Esophagus muscularis mucosa (tissue), 3 donors: ENCODE data around the gene CDH22.

ENCODE experiments used
- POLR2AphosphoS5 ChIP-seq, 2 donors: sonication (generic); formaldehyde crosslinking; IDR thresholded peaks; one replicate each; pipeline ENCODE4 v1.6.1; 2017; ENCODE audit warnings: antibody characterized with exemption in 2 of 2
- TF ChIP-seq, protein P1 (sequence below), 3 experiments: fragments of 200-600 bp in 2 of 3; fragments of 450-650 bp in 1 of 3; sonication (generic) in 2 of 3; IDR thresholded peaks; one replicate each; pipeline ENCODE4 v1.5.1; 2017 to 2019; ENCODE audit warnings: antibody characterized with exemption in 3 of 3, mild to moderate bottlenecking in 2 of 3, moderate library complexity in 1 of 3

DNA sequence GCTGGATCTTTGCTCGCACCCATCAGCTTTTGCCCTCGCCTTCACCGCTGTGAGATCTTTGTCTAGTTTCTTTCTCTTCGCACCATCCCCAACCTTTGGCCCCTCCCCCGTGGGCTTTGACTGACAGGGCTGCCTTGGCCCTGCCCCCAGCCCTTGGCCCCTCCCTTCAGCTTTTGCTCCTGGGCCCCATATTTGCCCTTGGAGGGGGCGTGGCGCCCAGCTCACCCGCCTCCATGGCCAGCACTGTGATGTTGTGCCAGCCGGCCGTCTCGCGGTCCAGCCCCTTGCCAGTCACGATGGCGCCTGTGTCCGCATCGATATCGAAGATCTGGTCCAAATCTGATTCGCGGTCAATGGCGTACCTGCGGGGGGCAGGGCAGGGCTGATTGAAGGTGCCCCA, 109.1 kb downstream of the CDH22 start:
- TF ChIP-seq, protein P1, sequence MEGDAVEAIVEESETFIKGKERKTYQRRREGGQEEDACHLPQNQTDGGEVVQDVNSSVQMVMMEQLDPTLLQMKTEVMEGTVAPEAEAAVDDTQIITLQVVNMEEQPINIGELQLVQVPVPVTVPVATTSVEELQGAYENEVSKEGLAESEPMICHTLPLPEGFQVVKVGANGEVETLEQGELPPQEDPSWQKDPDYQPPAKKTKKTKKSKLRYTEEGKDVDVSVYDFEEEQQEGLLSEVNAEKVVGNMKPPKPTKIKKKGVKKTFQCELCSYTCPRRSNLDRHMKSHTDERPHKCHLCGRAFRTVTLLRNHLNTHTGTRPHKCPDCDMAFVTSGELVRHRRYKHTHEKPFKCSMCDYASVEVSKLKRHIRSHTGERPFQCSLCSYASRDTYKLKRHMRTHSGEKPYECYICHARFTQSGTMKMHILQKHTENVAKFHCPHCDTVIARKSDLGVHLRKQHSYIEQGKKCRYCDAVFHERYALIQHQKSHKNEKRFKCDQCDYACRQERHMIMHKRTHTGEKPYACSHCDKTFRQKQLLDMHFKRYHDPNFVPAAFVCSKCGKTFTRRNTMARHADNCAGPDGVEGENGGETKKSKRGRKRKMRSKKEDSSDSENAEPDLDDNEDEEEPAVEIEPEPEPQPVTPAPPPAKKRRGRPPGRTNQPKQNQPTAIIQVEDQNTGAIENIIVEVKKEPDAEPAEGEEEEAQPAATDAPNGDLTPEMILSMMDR (IDR thresholded peaks at IDR 0.05) = no peak
- TF ChIP-seq POLR2AphosphoS5 (IDR thresholded peaks at IDR 0.05) = no peak
